Activated CD8-positive, alpha-beta memory T cell treated with anti-CD3 and anti-CD28 coated beads, Interleukin-2, amount 50 U/mL, for 4 hours (primary cell): Measurements from ENCODE around the gene HTR5A.

Experiments used
- DNase-seq: peaks from one replicate; pipeline ENCODE4 v3.0.0-alpha.2; 2020

HTR5A gene

GRCh38 chr7:155093596-155093995, 23.5 kb downstream of the HTR5A start:
- DNase-seq = no peak

GRCh38 chr7:155094636-155095135, 24.6 kb downstream of the HTR5A start:
- DNase-seq = no peak

DNA sequence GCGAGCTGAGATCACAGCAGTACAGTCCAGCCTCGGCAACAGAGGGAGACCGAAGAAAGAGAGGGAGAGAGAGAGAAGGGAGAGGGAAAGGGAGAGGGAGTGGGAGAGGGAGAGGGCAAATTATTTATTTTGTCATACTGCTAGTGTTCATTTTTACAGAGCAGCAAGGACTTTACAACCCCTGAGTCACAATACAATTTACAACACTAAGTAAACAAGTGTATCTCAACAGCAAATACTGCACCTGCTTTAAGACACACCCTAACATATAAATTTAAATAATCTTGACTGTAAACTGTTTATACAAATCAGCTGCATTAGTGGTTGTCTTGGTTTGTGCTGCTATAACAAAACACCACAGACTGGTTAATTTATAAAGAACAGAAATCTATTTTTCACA, 27.2 kb downstream of the HTR5A start:
- no peak for DNase-seq

- no peak for DNase-seq
These were observed 33.7 kb downstream of the HTR5A start for GRCh38 chr7:155103839-155104238.

- DNase-seq = no peak
These were observed 34.8 kb downstream of the HTR5A start for GRCh38 chr7:155104913-155105312.

- DNase-seq = no peak
These were observed 36.2 kb downstream of the HTR5A start for GRCh38 chr7:155106356-155106755.

GRCh38 chr7:155107126-155107525, 37.0 kb downstream of the HTR5A start:
- no peak for DNase-seq

GRCh38 chr7:155108144-155108901, 38.2 kb downstream of the HTR5A start:
- DNase-seq = no peak

- no peak for DNase-seq
These were observed 39.0 kb downstream of the HTR5A start for GRCh38 chr7:155109121-155109520.

DNA sequence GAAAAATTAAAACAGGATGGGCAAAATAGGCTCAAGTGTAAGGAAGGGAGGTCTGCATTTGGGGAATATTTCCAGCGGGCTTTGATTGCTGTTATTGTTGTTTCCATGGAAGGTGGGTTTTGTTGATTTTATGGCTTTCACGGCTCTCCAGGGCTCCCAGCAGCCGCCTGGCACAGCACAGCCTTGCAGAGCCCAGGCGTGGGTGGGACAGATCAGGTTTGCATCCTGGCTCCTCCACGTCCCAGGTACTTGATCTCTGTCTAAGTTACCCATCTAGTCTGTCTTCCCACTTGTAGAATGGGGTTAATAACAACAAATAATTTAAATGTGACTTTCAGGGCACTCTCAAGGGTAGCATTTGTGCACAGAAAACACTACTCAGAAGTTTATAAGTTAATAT, 45.2 kb downstream of the HTR5A start:
- DNase-seq = no peak

DNA sequence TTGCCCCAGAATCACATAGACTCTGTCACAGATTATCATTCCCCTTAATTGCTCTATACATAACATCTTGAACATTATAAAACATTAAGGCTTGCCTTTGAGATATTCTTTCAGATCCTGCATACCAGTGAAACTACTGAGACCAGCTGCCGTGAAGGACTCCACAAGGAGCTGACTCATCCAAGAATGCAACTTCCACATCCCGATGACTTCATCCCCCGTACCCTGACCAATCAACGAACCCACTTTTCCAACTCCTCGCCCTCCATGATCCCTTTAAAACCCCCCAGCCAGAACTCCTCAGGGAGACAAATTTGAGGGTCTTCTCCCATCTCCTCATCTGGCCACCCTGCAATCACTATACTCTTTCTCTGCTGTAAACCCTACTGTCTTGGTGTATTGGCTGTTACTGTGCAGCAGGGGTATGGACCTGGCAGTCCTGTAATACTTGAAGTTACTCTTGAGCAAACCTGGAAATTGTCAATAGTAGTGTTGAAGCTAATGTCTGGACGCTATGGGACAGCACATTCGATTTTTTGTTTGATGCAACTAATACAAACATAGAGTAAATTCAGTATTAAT, 49.8 kb downstream of the HTR5A start:
- no peak for DNase-seq

GRCh38 chr7:155120460-155120859, 50.3 kb downstream of the HTR5A start:
- DNase-seq = no peak

GRCh38 chr7:155122831-155123230, 52.7 kb downstream of the HTR5A start:
- DNase-seq = no peak

- DNase-seq = no peak
These were observed 53.3 kb downstream of the HTR5A start for GRCh38 chr7:155123413-155123812.

- no peak for DNase-seq
These were observed 54.6 kb downstream of the HTR5A start for GRCh38 chr7:155124706-155125105.

- DNase-seq = no peak
These were observed 59.1 kb downstream of the HTR5A start for GRCh38 chr7:155129186-155129585.

DNA sequence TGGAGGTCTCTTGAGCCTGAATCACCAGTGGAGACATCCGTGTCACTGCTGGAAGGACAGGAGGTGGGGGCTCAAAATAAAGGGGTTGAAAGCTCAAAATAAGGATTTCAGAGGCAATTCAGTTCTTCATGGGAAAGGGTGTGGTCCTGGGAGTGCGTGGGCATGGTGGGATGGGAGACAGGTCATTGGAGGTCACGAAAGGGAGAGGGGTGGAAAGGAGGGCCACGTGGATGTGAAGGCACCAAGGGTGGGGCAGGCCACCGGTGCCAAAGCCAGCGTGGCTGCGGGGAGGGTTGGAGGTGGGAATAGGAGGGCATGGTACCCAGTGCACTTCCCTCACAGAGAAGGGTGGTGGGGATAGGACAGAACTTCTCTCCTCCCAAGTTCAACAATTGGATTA, 59.7 kb downstream of the HTR5A start:
- no peak for DNase-seq

DNA sequence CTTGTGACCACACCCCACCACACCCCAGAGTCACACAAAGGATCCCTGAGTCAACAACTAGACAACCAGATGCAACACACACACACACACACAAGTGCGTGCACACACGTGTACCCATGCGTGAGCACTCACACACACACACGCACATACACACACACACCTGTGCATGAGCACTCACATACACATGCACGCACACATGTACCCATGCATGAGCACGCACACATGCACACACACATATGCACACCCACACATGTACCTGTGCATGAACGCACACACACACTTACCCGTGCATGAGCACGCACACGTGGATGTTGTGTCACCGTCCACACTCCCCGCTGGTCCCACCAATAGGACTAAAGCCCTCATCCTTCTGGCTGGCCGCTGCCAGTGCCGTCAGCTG, 60.4 kb downstream of the HTR5A start:
- no peak for DNase-seq

GRCh38 chr7:155131090-155131489, 61.0 kb downstream of the HTR5A start:
- no peak for DNase-seq

DNA sequence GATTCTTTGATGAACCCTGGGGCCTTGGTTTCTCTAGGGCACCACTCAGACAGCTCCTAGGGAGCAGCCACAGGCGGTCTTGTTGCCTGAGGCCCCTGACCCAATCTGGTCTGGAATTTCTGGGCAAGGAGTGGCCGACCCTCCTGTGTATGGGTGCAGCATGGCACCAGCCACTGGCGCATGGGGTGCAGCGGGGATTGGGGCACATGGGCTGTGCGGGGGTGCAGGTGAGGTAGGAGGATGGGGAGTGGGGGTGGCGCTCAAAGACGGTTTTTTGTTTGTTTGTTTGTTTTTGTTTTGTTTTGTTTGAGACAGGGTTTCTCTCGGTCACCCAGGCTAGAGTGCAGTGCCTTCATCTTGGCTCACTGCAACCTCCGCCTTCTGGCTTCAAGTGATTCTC, 62.3 kb downstream of the HTR5A start:
- DNase-seq = no peak

DNA sequence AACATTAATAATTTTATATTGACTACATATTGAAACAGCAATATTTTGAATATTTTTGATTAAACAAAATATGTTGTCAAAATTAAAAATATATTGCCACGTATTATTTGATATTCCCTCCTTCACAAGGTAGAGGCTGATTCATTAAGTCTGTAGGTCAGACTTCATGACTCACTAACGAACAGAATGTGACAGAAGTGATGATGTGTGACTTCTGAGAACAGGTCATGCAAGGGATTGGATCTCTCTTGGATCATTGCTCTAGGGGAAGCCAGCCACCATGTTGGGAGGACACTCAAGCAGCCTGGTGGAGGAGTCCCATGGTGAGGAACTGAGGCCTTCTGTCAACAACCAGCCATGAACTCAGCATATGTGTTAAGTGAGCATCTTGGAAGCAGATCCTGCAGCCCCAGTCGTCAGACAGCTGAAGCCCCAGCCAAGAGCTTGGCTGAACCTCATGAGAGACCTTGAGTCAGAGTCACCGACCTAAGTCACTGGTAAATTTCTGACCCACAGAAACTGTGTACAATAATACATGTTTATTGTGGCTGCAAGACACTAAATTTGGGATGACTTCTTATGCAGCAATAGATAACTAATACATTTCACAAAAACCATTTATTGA, 66.6 kb downstream of the HTR5A start:
- DNase-seq = no peak
